A673 (cell line): Measurements from ENCODE around the gene CNTN1.

Experiments
- EZH2 ChIP-seq: fragments of 200-600 bp; sonication (generic); IDR thresholded peaks from 2 replicates; pipeline ENCODE4 v1.6.1; 2017; ENCODE audit warnings: borderline replicate concordance, low read depth, mild to moderate bottlenecking, mixed read lengths, antibody characterized with exemption, low read length; ENCODE audit not compliant: poor library complexity, severe bottlenecking
- TF ChIP-seq, protein P1 (sequence below): fragments of 300-800, 200-600 bp; sonication (generic); conservative IDR thresholded peaks from 2 replicates; pipeline ENCODE4 v1.5.1; 2017; ENCODE audit warnings: low read depth, mild to moderate bottlenecking, antibody characterized with exemption, low read length, moderate library complexity, mixed read lengths

DNA sequence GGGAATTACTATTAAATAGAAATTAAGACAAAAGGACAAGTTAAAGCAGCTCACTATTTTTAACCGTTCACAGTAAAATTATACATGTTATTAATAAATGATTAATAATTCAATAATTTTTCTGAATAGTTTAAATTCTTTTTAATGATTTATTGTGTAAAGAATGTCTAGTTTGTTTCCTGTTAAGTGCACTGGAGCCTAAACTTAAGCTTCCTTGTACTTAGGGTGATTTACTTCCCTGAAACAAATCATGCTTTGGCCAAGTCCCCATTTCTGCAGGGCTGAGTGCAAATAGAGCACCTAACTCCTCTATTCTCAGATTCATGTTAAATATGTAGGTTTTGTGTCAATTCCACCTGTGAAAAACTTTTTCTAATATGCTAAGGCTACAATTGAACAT, 307.0 kb downstream of the CNTN1 start:
- TF ChIP-seq, protein P1, sequence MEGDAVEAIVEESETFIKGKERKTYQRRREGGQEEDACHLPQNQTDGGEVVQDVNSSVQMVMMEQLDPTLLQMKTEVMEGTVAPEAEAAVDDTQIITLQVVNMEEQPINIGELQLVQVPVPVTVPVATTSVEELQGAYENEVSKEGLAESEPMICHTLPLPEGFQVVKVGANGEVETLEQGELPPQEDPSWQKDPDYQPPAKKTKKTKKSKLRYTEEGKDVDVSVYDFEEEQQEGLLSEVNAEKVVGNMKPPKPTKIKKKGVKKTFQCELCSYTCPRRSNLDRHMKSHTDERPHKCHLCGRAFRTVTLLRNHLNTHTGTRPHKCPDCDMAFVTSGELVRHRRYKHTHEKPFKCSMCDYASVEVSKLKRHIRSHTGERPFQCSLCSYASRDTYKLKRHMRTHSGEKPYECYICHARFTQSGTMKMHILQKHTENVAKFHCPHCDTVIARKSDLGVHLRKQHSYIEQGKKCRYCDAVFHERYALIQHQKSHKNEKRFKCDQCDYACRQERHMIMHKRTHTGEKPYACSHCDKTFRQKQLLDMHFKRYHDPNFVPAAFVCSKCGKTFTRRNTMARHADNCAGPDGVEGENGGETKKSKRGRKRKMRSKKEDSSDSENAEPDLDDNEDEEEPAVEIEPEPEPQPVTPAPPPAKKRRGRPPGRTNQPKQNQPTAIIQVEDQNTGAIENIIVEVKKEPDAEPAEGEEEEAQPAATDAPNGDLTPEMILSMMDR, result no peak
- TF ChIP-seq EZH2, result no peak
